H9 (cell line): ENCODE results near the gene GPR108. TPM values are rescaled to one million over a fixed set of nuclear protein-coding genes. Genes with fewer than 3 reads are reported as not detected.

ENCODE experiments used
- DNase-seq: peaks from one replicate; pipeline ENCODE4 v3.0.0-alpha.2; 2017
- H2AFZ ChIP-seq: one replicate; pipeline ENCODE4 v1.6.1; 2013; ENCODE audit warnings: mild to moderate bottlenecking, low read length, control low read depth, moderate library complexity
- H2AK5ac ChIP-seq: 2 replicates; pipeline ENCODE4 v1.6.1; 2013; ENCODE audit warnings: low read length, control low read depth, mixed read lengths; ENCODE audit not compliant: insufficient read length
- H2BK120ac ChIP-seq: one replicate; pipeline ENCODE4 v1.6.1; 2013; ENCODE audit warnings: low read depth, mild to moderate bottlenecking, low read length, control low read depth, inconsistent platforms; ENCODE audit not compliant: poor library complexity, severe bottlenecking
- H2BK12ac ChIP-seq: 2 replicates; pipeline ENCODE4 v1.6.1; 2013; ENCODE audit warnings: low read length, control low read depth, mixed read lengths, low read depth; ENCODE audit not compliant: insufficient read length
- H2BK15ac ChIP-seq: 2 replicates; pipeline ENCODE4 v1.6.1; 2013; ENCODE audit warnings: low read depth, low read length, control low read depth
- H2BK20ac ChIP-seq: one replicate; pipeline ENCODE4 v1.6.1; 2013; ENCODE audit warnings: low read depth, mild to moderate bottlenecking, low read length, control low read depth, inconsistent platforms; ENCODE audit not compliant: poor library complexity, severe bottlenecking
- H2BK5ac ChIP-seq: 2 replicates; pipeline ENCODE4 v1.6.1; 2013; ENCODE audit warnings: low read length, control low read depth, mixed read lengths; ENCODE audit not compliant: insufficient read length
- H3K14ac ChIP-seq: 2 replicates; pipeline ENCODE4 v1.6.1; 2013; ENCODE audit warnings: low read length, control low read depth; ENCODE audit not compliant: insufficient read depth
- H3K18ac ChIP-seq: 2 replicates; pipeline ENCODE4 v1.6.1; 2013; ENCODE audit warnings: low read depth, mild to moderate bottlenecking, mixed read lengths, low read length, control low read depth; ENCODE audit not compliant: insufficient read length
- H3K23ac ChIP-seq: 2 replicates; pipeline ENCODE4 v1.6.1; 2013; ENCODE audit warnings: low read length, control low read depth, mixed read lengths, low read depth; ENCODE audit not compliant: insufficient read length
- H3K23me2 ChIP-seq: 2 replicates; pipeline ENCODE4 v1.6.1; 2013; ENCODE audit warnings: low read depth, mild to moderate bottlenecking, mixed read lengths, low read length, control low read depth; ENCODE audit not compliant: insufficient read length, poor library complexity, severe bottlenecking
- H3K27ac ChIP-seq: 2 replicates; pipeline ENCODE4 v1.5.1; 2013; ENCODE audit warnings: low read length, control low read depth, mixed read lengths, low read depth; ENCODE audit not compliant: insufficient read length
- H3K27me3 ChIP-seq: 2 replicates; pipeline ENCODE4 v1.6.1; 2013; ENCODE audit warnings: low read length, control low read depth, inconsistent platforms; ENCODE audit not compliant: insufficient read depth
- H3K4ac ChIP-seq: 2 replicates; pipeline ENCODE4 v1.6.1; 2013; ENCODE audit warnings: low read depth, mild to moderate bottlenecking, control low read depth, inconsistent platforms, low read length, moderate library complexity
- H3K4me1 ChIP-seq: 2 replicates; pipeline ENCODE4 v1.6.1; 2013; ENCODE audit warnings: low read length, control low read depth, inconsistent platforms; ENCODE audit not compliant: insufficient read depth
- H3K4me2 ChIP-seq: 2 replicates; pipeline ENCODE4 v1.6.1; 2013; ENCODE audit warnings: low read length, control low read depth, mixed read lengths; ENCODE audit not compliant: insufficient read length, insufficient read depth
- H3K56ac ChIP-seq: 2 replicates; pipeline ENCODE4 v1.6.1; 2013; ENCODE audit warnings: low read depth, mild to moderate bottlenecking, mixed read lengths, low read length, control low read depth; ENCODE audit not compliant: insufficient read length
- H3K79me1 ChIP-seq: 2 replicates; pipeline ENCODE4 v1.6.1; 2013; ENCODE audit warnings: low read depth, mild to moderate bottlenecking, moderate library complexity, low read length, control low read depth, inconsistent platforms; ENCODE audit not compliant: insufficient read depth, poor library complexity, severe bottlenecking
- H3K79me2 ChIP-seq: 2 replicates; pipeline ENCODE4 v1.6.1; 2013; ENCODE audit warnings: low read length, control low read depth, inconsistent platforms; ENCODE audit not compliant: insufficient read depth
- H3K9ac ChIP-seq: 2 replicates; pipeline ENCODE4 v1.6.1; 2013; ENCODE audit warnings: low read length, control low read depth, mixed read lengths; ENCODE audit not compliant: insufficient read length; ENCODE audit errors: extremely low read depth
- H3K9me3 ChIP-seq: one replicate; pipeline ENCODE4 v1.6.1; 2013; ENCODE audit warnings: low read depth, low read length, inconsistent platforms; ENCODE audit not compliant: control insufficient read depth
- H3T11ph ChIP-seq: one replicate; pipeline ENCODE4 v1.6.1; 2013; ENCODE audit warnings: mild to moderate bottlenecking, low read length, control low read depth, inconsistent platforms
- H4K20me1 ChIP-seq: one replicate; pipeline ENCODE4 v1.6.1; 2013; ENCODE audit not compliant: control insufficient read depth, insufficient read length, insufficient read depth
- H4K5ac ChIP-seq: 2 replicates; pipeline ENCODE4 v1.6.1; 2013; ENCODE audit warnings: low read depth, mild to moderate bottlenecking, mixed read lengths, low read length, control low read depth; ENCODE audit not compliant: insufficient read length
- H4K8ac ChIP-seq: replicated peaks from 2 replicates; pipeline ENCODE4 v1.6.1; 2013; ENCODE audit warnings: low read length, control low read depth, mixed read lengths, low read depth; ENCODE audit not compliant: insufficient read length
- H4K91ac ChIP-seq: 2 replicates; pipeline ENCODE4 v1.6.1; 2013; ENCODE audit warnings: low read depth, mild to moderate bottlenecking, moderate library complexity, mixed read lengths, low read length, control low read depth; ENCODE audit not compliant: insufficient read length
- H3K27ac Mint-ChIP-seq, 3 experiments: 2 replicates in 2 of 3; 3 replicates in 1 of 3; pipeline ENCODE4 v1.8.0; 2020 to 2021; ENCODE audit warnings: mixed read lengths in 3 of 3, mild to moderate bottlenecking in 1 of 3, moderate library complexity in 1 of 3
- H3K27me3 Mint-ChIP-seq: 2 replicates; pipeline ENCODE4 v1.8.0; 2021; ENCODE audit warnings: low read depth, mild to moderate bottlenecking, moderate library complexity, mixed read lengths
- H3K36me3 Mint-ChIP-seq, 3 experiments: 2 replicates in 2 of 3; 3 replicates in 1 of 3; pipeline ENCODE4 v1.8.0; 2020 to 2021; ENCODE audit warnings: low read depth in 3 of 3, mixed read lengths in 3 of 3; ENCODE audit not compliant: insufficient read depth in 1 of 3
- H3K4me1 Mint-ChIP-seq, 2 experiments: 2 replicates each; pipeline ENCODE4 v1.8.0; 2020; ENCODE audit warnings: mixed read lengths in 2 of 2
- H3K4me3 Mint-ChIP-seq, 2 experiments: 2 replicates in 1 of 2; 3 replicates in 1 of 2; pipeline ENCODE4 v1.8.0; 2020 to 2021; ENCODE audit warnings: mild to moderate bottlenecking in 2 of 2, mixed read lengths in 2 of 2, moderate library complexity in 1 of 2
- H3K9me3 Mint-ChIP-seq, 2 experiments: 2 replicates in 1 of 2; 3 replicates in 1 of 2; pipeline ENCODE4 v1.8.0; 2020; ENCODE audit warnings: mild to moderate bottlenecking in 2 of 2, mixed read lengths in 2 of 2, moderate library complexity in 1 of 2
- CTCF ChIP-seq: fragments of 200-600 bp; sonication (generic); conservative IDR thresholded peaks from 3 replicates; pipeline ENCODE4 v1.8.0; 2021; ENCODE audit warnings: antibody characterized with exemption, mild to moderate bottlenecking
- WGBS: extraction: QIAGEN DNeasy Blood & Tissue Kit; methylation state at CpG from one replicate; pipeline ENCODE4 v1.1.7; 2013; ENCODE audit warnings: missing lambda C conversion rate, low lambda C conversion rate, mixed read lengths; ENCODE audit not compliant: insufficient read length; ENCODE audit errors: extremely low coverage; 5-methylcytosine and 5-hydroxymethylcytosine counted together
- total RNA-seq: library from RNA; stranded (reverse); gene quantifications from 2 replicates; pipeline ENCODE4 v1.2.1, GENCODE V29; 2021

Gene GPR108
- total RNA-seq, 1 experiment from 2014 or later = 38.2 TPM

GRCh38 chr19:6743066-6743465 is 5.7 kb upstream of the GPR108 start:
- Histone ChIP-seq H3K4me2 (no peak overlapping the region), H2AK5ac (no peak overlapping the region), H3K79me1 (no peaks in the 10 kb centered on the region), H3K9ac (no peak overlapping the region), H2AFZ (no peak overlapping the region), H2BK15ac (no peak overlapping the region), H2BK120ac (no peak overlapping the region), H3K4me1 (peaks cover 11% of the 10 kb centered on the region), H3K23ac (no peak overlapping the region), H3K79me2 (no peaks in the 10 kb centered on the region; the same call in 1 of the 2 replicates), H3K18ac (no peak overlapping the region), H2BK20ac (no peak overlapping the region), H4K8ac (no peak overlapping the region), H3K56ac (no peak overlapping the region), H3K27me3 (no peaks in the 10 kb centered on the region), H4K5ac (no peak overlapping the region), H4K91ac (no peak overlapping the region), H2BK12ac (no peak overlapping the region), H3K23me2 (peaks cover 10% of the 10 kb centered on the region), H3T11ph (no peak overlapping the region), H2BK5ac (no peak overlapping the region), H3K27ac (peak overlapping the region; percentile 31), H3K9me3 (no peaks in the 10 kb centered on the region), H3K4ac (no peak overlapping the region), H4K20me1 (no peaks in the 10 kb centered on the region), H3K14ac (no peak overlapping the region)
- TF ChIP-seq CTCF = no peak
- peak overlapping the region; percentile 87 to 98 (median 89); a peak in 4 of 7 replicates for H3K27ac Mint-ChIP-seq
- no peak for DNase-seq
- H3K4me3 Mint-ChIP-seq = peak overlapping the region; percentile 2 to 53; a peak in 4 of 5 replicates
- peaks cover 37 to 57% (median 53%) of the 10 kb centered on the region in 3 experiments; a peak in 6 of 7 replicates for H3K36me3 Mint-ChIP-seq
- no peaks in the 10 kb centered on the region for H3K9me3 Mint-ChIP-seq
- WGBS = no CpG with 5 or more reads among the region's 7 CpGs
- no peaks in the 10 kb centered on the region for H3K27me3 Mint-ChIP-seq
- H3K4me1 Mint-ChIP-seq = peaks cover 40 to 55% of the 10 kb centered on the region in 2 experiments
